ENCODE data around the gene PRIM2.

GRCh38 chr6:57329933-57330332 is 12.5 kb downstream of the PRIM2 start:
- TF ChIP-seq, protein P1, sequence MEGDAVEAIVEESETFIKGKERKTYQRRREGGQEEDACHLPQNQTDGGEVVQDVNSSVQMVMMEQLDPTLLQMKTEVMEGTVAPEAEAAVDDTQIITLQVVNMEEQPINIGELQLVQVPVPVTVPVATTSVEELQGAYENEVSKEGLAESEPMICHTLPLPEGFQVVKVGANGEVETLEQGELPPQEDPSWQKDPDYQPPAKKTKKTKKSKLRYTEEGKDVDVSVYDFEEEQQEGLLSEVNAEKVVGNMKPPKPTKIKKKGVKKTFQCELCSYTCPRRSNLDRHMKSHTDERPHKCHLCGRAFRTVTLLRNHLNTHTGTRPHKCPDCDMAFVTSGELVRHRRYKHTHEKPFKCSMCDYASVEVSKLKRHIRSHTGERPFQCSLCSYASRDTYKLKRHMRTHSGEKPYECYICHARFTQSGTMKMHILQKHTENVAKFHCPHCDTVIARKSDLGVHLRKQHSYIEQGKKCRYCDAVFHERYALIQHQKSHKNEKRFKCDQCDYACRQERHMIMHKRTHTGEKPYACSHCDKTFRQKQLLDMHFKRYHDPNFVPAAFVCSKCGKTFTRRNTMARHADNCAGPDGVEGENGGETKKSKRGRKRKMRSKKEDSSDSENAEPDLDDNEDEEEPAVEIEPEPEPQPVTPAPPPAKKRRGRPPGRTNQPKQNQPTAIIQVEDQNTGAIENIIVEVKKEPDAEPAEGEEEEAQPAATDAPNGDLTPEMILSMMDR (IDR thresholded peaks at IDR 0.05; ENCODE audit: low read depth, low read length), result no peak
- no peak for TF ChIP-seq POLR2A (IDR thresholded peaks at IDR 0.05; ENCODE audit: extremely low read depth, insufficient read length)
- no peak for TF ChIP-seq MYC (IDR thresholded peaks at IDR 0.05; ENCODE audit: low read depth, low read length)
- TF ChIP-seq, protein P2, sequence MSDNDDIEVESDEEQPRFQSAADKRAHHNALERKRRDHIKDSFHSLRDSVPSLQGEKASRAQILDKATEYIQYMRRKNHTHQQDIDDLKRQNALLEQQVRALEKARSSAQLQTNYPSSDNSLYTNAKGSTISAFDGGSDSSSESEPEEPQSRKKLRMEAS (IDR thresholded peaks at IDR 0.05; ENCODE audit: low read depth, low read length), result no peak

All from NB4 (cell line).